GM12878 (cell line): Measurements from ENCODE around the gene SUN5. TPM values are rescaled to one million over a fixed set of nuclear protein-coding genes. Genes with fewer than 3 reads are reported as not detected.

Experiments used
- ATAC-seq: fragments of 200-7000 bp; cut with Tn5 transposase; 3 replicates; pipeline ENCODE4 v1.9.1; 2020; ENCODE audit warnings: mild to moderate bottlenecking, moderate library complexity
- BruUV-seq: library from RNA; stranded (reverse); fragments of 400-500 nt; replicated peaks from 2 replicates; lab custom pipeline; 2021; lab: Mats Ljungman, UMichigan
- CTCF ChIA-PET: fragments of 300-600 bp; sonication (Branson Sonifier 250); formaldehyde crosslinking; extraction: SDS; loops from one replicate; lab custom pipeline; 2021; ENCODE audit warnings: inconsistent platforms; lab: Yijun Ruan, JAX
- POLR2A ChIA-PET: fragments of 350-600 bp; formaldehyde crosslinking; extraction: SDS; loops from one replicate; lab custom pipeline; 2021; ENCODE audit warnings: inconsistent platforms; lab: Charles Lee
- RAD21 ChIA-PET: fragments of 300-600 bp; sonication (Branson Sonifier 250); formaldehyde crosslinking; loops from one replicate; lab custom pipeline; 2023; ENCODE audit warnings: antibody characterized with exemption; ENCODE audit not compliant: unreplicated experiment; lab: Charles Lee
- SMC1A ChIA-PET: fragments of 300-600 bp; sonication (Branson Sonifier 250); formaldehyde crosslinking; loops from one replicate; lab custom pipeline; 2023; ENCODE audit not compliant: unreplicated experiment, uncharacterized antibody; lab: Charles Lee
- DNase-seq: peaks from one replicate; pipeline ENCODE4 v3.0.0-alpha.2; 2011; ENCODE audit warnings: low read depth, low spot score
- FAIRE-seq: peaks from 3 replicates; lab custom pipeline; 2011; peaks lifted over from hg19 to GRCh38; lab: Jason Lieb, UNC
- H2AFZ ChIP-seq: 2 replicates; pipeline ENCODE4 v1.6.0; 2011; ENCODE audit warnings: low read depth, low read length, control low read depth; ENCODE audit not compliant: control insufficient read depth
- H3K27ac ChIP-seq: 2 replicates; pipeline ENCODE4 v1.5.1; 2011; ENCODE audit warnings: control low read depth; ENCODE audit not compliant: control insufficient read depth, insufficient read depth
- H3K27me3 ChIP-seq, 2 experiments: replicated peaks in 1 of 2; 2 replicates each; pipeline versions ENCODE4 v1.6.0 to v1.6.1; 2011; ENCODE audit warnings: low read length in 1 of 2; ENCODE audit not compliant: control insufficient read depth in 2 of 2, insufficient read depth in 2 of 2
- H3K36me3 ChIP-seq, 2 experiments: 2 replicates each; pipeline ENCODE4 v1.5.1; 2011; ENCODE audit warnings: low read length in 1 of 2; ENCODE audit not compliant: control insufficient read depth in 2 of 2, insufficient read depth in 2 of 2
- H3K4me1 ChIP-seq: 2 replicates; pipeline ENCODE4 v1.6.1; 2011; ENCODE audit warnings: mild to moderate bottlenecking, low read length, moderate library complexity, mixed read lengths; ENCODE audit not compliant: control insufficient read depth, insufficient read depth
- H3K4me2 ChIP-seq: 2 replicates; pipeline ENCODE4 v1.6.0; 2011; ENCODE audit warnings: control low read depth; ENCODE audit not compliant: control insufficient read depth, insufficient read depth
- H3K4me3 ChIP-seq: fragments of 200-600 bp; sonication (generic); 2 replicates; pipeline ENCODE4 v1.5.1; 2016
- H3K79me2 ChIP-seq: 2 replicates; pipeline ENCODE4 v1.6.0; 2011; ENCODE audit warnings: low read length; ENCODE audit not compliant: control insufficient read depth, insufficient read depth
- H3K9ac ChIP-seq: 2 replicates; pipeline ENCODE4 v1.8.0; 2011; ENCODE audit warnings: low read length, control low read depth, mixed read lengths; ENCODE audit not compliant: control insufficient read depth, insufficient read depth
- H3K9me3 ChIP-seq: replicated peaks from 3 replicates; pipeline ENCODE4 v1.5.1; 2011; ENCODE audit warnings: mild to moderate bottlenecking, low read length; ENCODE audit not compliant: control insufficient read depth, insufficient read depth
- H4K20me1 ChIP-seq: 2 replicates; pipeline ENCODE4 v1.6.0; 2011; ENCODE audit not compliant: control insufficient read depth, insufficient read depth
- CHD1 ChIP-seq: IDR thresholded peaks from 2 replicates; pipeline ENCODE4 v1.6.1; 2012; ENCODE audit warnings: low read depth, low read length, improper control_type of control experiment
- CHD4 ChIP-seq: fragments of 200-600 bp; sonication (generic); IDR thresholded peaks from 2 replicates; pipeline ENCODE4 v1.6.1; 2016; ENCODE audit warnings: mild to moderate bottlenecking
- EP300 ChIP-seq, 2 experiments: fragments of 150-350 bp in 1 of 2; IDR thresholded peaks; 2 replicates each; pipeline ENCODE4 v1.6.1; 2011 to 2012; ENCODE audit warnings: low read depth in 2 of 2, low read length in 2 of 2, borderline replicate concordance in 1 of 2, improper control_type of control experiment in 1 of 2, inconsistent platforms in 1 of 2; ENCODE audit not compliant: control insufficient read depth in 1 of 2
- GABPA ChIP-seq: IDR thresholded peaks from 2 replicates; pipeline ENCODE4 v1.6.1; 2014; ENCODE audit warnings: antibody characterized with exemption, low read depth, mild to moderate bottlenecking, inconsistent platforms
- HCFC1 ChIP-seq: fragments of 150-350 bp; IDR thresholded peaks from 2 replicates; pipeline ENCODE4 v1.6.1; 2014; ENCODE audit warnings: low read length
- HDGF ChIP-seq: fragments of 450-650 bp; IDR thresholded peaks from 2 replicates; pipeline ENCODE4 v1.6.1; 2016; ENCODE audit warnings: antibody characterized with exemption
- MTA2 ChIP-seq: fragments of 450-650 bp; IDR thresholded peaks from 2 replicates; pipeline ENCODE4 v1.6.1; 2016; ENCODE audit warnings: low read depth, mild to moderate bottlenecking, moderate library complexity
- MXI1 ChIP-seq: fragments of 150-350 bp; IDR thresholded peaks from 2 replicates; pipeline ENCODE4 v1.6.1; 2011; ENCODE audit warnings: low read depth, mild to moderate bottlenecking, inconsistent platforms, low read length, improper control_type of control experiment
- NR2C2 ChIP-seq: IDR thresholded peaks from 2 replicates; pipeline ENCODE4 v1.6.1; 2011; ENCODE audit warnings: borderline replicate concordance, low read depth; ENCODE audit not compliant: control insufficient read depth, insufficient read length
- ZNF384 ChIP-seq: IDR thresholded peaks from 2 replicates; pipeline ENCODE4 v1.6.1; 2012; ENCODE audit warnings: low read depth, mild to moderate bottlenecking, low read length, improper control_type of control experiment, borderline replicate concordance
- WGBS: methylation state at CpG from one replicate; pipeline ENCODE4 v1.1.6; 2016; ENCODE audit warnings: low lambda C conversion rate; ENCODE audit not compliant: insufficient replicate concordance, insufficient coverage; ENCODE audit errors: missing lambda C conversion rate; 5-methylcytosine and 5-hydroxymethylcytosine counted together
- in situ Hi-C: fragments of 300-500 bp; cut with MboI; formaldehyde crosslinking; loops from 9 replicates; pipeline ENCODE4 v1.14.3; 2018; ENCODE audit warnings: mixed read lengths
- intact Hi-C: fragments of 100-400 bp; cut with micrococcal nuclease; formaldehyde crosslinking; loops from one replicate; pipeline ENCODE4 v1.14.2; 2022; ENCODE audit not compliant: unreplicated experiment
- polyA plus RNA-seq, 11 experiments: library from polyadenylated mRNA; depleted of rRNA in 4 of 11; unstranded in 6 of 11; stranded (reverse) in 5 of 11; fragments of >200 nt; fragmentation: Nextera tagmentation in 4 of 11; fragmentation: Illumina TruSeq in 1 of 11; extraction: Ambion mirVana in 4 of 11; extraction: Trizol in 1 of 11; gene quantifications; 1 replicate in 1 of 11; 2 replicates in 10 of 11; pipeline versions ENCODE4 v1.2.1 to v1.2.3, GENCODE V29; 2011 to 2016; ENCODE audit warnings: inconsistent platforms in 2 of 11, missing spikeins in 2 of 11, low read depth in 1 of 11
- total RNA-seq, 4 experiments: library from RNA; depleted of rRNA in 3 of 4; stranded (reverse); fragments of >200 nt in 3 of 4; fragmentation: Illumina TruSeq in 1 of 4; extraction: Trizol in 1 of 4; gene quantifications; 2 replicates each; pipeline versions ENCODE4 v1.2.1 to v1.2.3, GENCODE V29; 2013 to 2021
- TF ChIP-seq, protein P1 (sequence below): fragments of 450-650 bp; IDR thresholded peaks from 2 replicates; pipeline ENCODE4 v1.6.1; 2017; ENCODE audit warnings: antibody characterized with exemption, mild to moderate bottlenecking, moderate library complexity
- TF ChIP-seq, protein P2 (sequence below): IDR thresholded peaks from 2 replicates; pipeline ENCODE4 v1.6.1; 2011; ENCODE audit warnings: borderline replicate concordance, low read depth, mild to moderate bottlenecking, moderate library complexity, low read length; ENCODE audit not compliant: insufficient read depth, poor library complexity, severe bottlenecking

SUN5 gene
- total and polyA plus RNA-seq, 10 of the 15 experiments (the other 5 are each of a cell fraction or from before 2014, with no cell fraction given), result not detected

- H3K36me3 ChIP-seq, result no peaks in the 10 kb centered on the region
- no peaks in the 10 kb centered on the region for H3K4me1 ChIP-seq
- BruUV-seq, result no TSS peak
- intact Hi-C loops, result no loop called here
- H3K9me3 ChIP-seq, result no peaks in the 10 kb centered on the region
- H2AFZ ChIP-seq, result no peak overlapping the region
- 41% methylated on average over 9 of the region's 9 CpGs for WGBS
- H3K27me3 ChIP-seq, result no peaks in the 10 kb centered on the region
- no peaks in the 10 kb centered on the region for H3K79me2 ChIP-seq
- no peak for FAIRE-seq
- TF ChIP-seq, protein P1, sequence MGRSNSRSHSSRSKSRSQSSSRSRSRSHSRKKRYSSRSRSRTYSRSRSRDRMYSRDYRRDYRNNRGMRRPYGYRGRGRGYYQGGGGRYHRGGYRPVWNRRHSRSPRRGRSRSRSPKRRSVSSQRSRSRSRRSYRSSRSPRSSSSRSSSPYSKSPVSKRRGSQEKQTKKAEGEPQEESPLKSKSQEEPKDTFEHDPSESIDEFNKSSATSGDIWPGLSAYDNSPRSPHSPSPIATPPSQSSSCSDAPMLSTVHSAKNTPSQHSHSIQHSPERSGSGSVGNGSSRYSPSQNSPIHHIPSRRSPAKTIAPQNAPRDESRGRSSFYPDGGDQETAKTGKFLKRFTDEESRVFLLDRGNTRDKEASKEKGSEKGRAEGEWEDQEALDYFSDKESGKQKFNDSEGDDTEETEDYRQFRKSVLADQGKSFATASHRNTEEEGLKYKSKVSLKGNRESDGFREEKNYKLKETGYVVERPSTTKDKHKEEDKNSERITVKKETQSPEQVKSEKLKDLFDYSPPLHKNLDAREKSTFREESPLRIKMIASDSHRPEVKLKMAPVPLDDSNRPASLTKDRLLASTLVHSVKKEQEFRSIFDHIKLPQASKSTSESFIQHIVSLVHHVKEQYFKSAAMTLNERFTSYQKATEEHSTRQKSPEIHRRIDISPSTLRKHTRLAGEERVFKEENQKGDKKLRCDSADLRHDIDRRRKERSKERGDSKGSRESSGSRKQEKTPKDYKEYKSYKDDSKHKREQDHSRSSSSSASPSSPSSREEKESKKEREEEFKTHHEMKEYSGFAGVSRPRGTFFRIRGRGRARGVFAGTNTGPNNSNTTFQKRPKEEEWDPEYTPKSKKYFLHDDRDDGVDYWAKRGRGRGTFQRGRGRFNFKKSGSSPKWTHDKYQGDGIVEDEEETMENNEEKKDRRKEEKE, result no peak
- no peak for TF ChIP-seq MXI1
- TF ChIP-seq NR2C2, result no peak
- TF ChIP-seq GABPA, result no peak
- no peak for TF ChIP-seq CHD4
- no peak for TF ChIP-seq HDGF
- TF ChIP-seq CHD1, result no peak
- no peak for TF ChIP-seq HCFC1
- TF ChIP-seq, protein P2, sequence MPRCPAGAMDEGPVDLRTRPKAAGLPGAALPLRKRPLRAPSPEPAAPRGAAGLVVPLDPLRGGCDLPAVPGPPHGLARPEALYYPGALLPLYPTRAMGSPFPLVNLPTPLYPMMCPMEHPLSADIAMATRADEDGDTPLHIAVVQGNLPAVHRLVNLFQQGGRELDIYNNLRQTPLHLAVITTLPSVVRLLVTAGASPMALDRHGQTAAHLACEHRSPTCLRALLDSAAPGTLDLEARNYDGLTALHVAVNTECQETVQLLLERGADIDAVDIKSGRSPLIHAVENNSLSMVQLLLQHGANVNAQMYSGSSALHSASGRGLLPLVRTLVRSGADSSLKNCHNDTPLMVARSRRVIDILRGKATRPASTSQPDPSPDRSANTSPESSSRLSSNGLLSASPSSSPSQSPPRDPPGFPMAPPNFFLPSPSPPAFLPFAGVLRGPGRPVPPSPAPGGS, result no peak
- no peak for TF ChIP-seq MTA2
- TF ChIP-seq EP300 (IDR thresholded peaks at IDR 0.05; ENCODE audit: borderline replicate concordance in 1 of 2, control insufficient read depth in 1 of 2, low read depth in 2 of 2, low read length in 2 of 2), result no peak
- no peak for TF ChIP-seq ZNF384
- TF ChIP-seq, all 136 proteins: peak for 0
- H3K4me3 ChIP-seq, result no peak overlapping the region
- DNase-seq, result no peak
- H4K20me1 ChIP-seq, result no peaks in the 10 kb centered on the region
- no peak overlapping the region for H3K27ac ChIP-seq
- ChIA-PET CTCF (interaction anchor here (0.6 to 1.8 kb wide), 5 partner anchors 12 to 349 kb away, joined by 3 read pairs; no protein-coding TSS in a partner anchor), SMC1A (no interaction called here), POLR2A (no interaction called here), RAD21 (interaction anchor here (1.4 kb wide), 1 partner anchor 54 kb away, joined by 3 read pairs; no protein-coding TSS in a partner anchor)
- no peak for ATAC-seq
- in situ Hi-C loops, result no loop called here
- no peak overlapping the region for H3K9ac ChIP-seq
- H3K4me2 ChIP-seq, result no peak overlapping the region
Observed at GRCh38 chr20:32999603-33000250, 4.5 kb downstream of the SUN5 start.
